ENCODE measurements around the gene ETV1. TPM values are rescaled to one million over a fixed set of nuclear protein-coding genes. Genes with fewer than 3 reads are reported as not detected.

ETV1 gene
- total RNA-seq, 6 donors from 2014 or later = 33.2 to 74.6 (median 50.2) TPM

- ATAC-seq (ENCODE audit: low FRiP score in 2 of 2) (no peak), DNase-seq (no peak)
- 75 to 85% methylated on average over 5 of the region's 5 CpGs for WGBS, 2 donors
- Histone ChIP-seq H3K4me1 (peaks cover 4 to 8% (median 7%) of the 10 kb centered on the region in 4 donors), H3K36me3 (no peaks in the 10 kb centered on the region), H3K4me3 (no peak overlapping the region), H3K27me3 (no peaks in the 10 kb centered on the region), H3K27ac (peak overlapping the region in 2 of 4 donors; percentile 19 to 34), H3K9me3 (no peaks in the 10 kb centered on the region)
- TF ChIP-seq EP300 (IDR thresholded peaks at IDR 0.05) = no peak
- TF ChIP-seq CTCF (IDR thresholded peaks at IDR 0.05) = no peak
- TF ChIP-seq POLR2A (IDR thresholded peaks at IDR 0.05) = no peak
- no peak for TF ChIP-seq POLR2AphosphoS5 (IDR thresholded peaks at IDR 0.05)
Observed at GRCh38 chr7:13848681-13849131, 140.8 kb downstream of the ETV1 start.

- WGBS, 2 donors = 84 to 89% methylated on average over 4 of the region's 4 CpGs
- Histone ChIP-seq H3K4me3 (no peak overlapping the region), H3K4me1 (peaks cover 4 to 8% (median 7%) of the 10 kb centered on the region in 4 donors), H3K9me3 (no peaks in the 10 kb centered on the region), H3K36me3 (no peaks in the 10 kb centered on the region), H3K27ac (no peak overlapping the region), H3K27me3 (no peaks in the 10 kb centered on the region)
- no peak for TF ChIP-seq CTCF (IDR thresholded peaks at IDR 0.05)
- TF ChIP-seq POLR2A (IDR thresholded peaks at IDR 0.05) = no peak
- no peak for TF ChIP-seq POLR2AphosphoS5 (IDR thresholded peaks at IDR 0.05)
- no peak for TF ChIP-seq EP300 (IDR thresholded peaks at IDR 0.05)
- ATAC-seq (ENCODE audit: low FRiP score in 2 of 2) = no peak
- no peak for DNase-seq
Observed at GRCh38 chr7:13846386-13846785, 143.1 kb downstream of the ETV1 start.

GRCh38 chr7:13845601-13846000 is 143.9 kb downstream of the ETV1 start:
- no peaks in the 10 kb centered on the region for H3K36me3 ChIP-seq
- DNase-seq (no peak), ATAC-seq (ENCODE audit: low FRiP score in 2 of 2) (no peak)
- H3K27ac ChIP-seq = no peak overlapping the region
- no peaks in the 10 kb centered on the region for H3K27me3 ChIP-seq
- H3K4me3 ChIP-seq = no peak overlapping the region
- no peak for TF ChIP-seq POLR2A (IDR thresholded peaks at IDR 0.05)
- TF ChIP-seq POLR2AphosphoS5 (IDR thresholded peaks at IDR 0.05) = no peak
- WGBS, 2 donors = 76 to 84% methylated on average over 3 of the region's 3 CpGs
- H3K9me3 ChIP-seq = no peaks in the 10 kb centered on the region
- H3K4me1 ChIP-seq = peaks cover 4 to 8% (median 6%) of the 10 kb centered on the region in 4 donors

GRCh38 chr7:13844954-13845353 is 144.5 kb downstream of the ETV1 start:
- Histone ChIP-seq H3K27ac (no peak overlapping the region), H3K4me1 (peaks cover 0 to 4% (median 1%) of the 10 kb centered on the region in 4 donors), H3K4me3 (no peak overlapping the region), H3K27me3 (no peaks in the 10 kb centered on the region), H3K9me3 (no peaks in the 10 kb centered on the region), H3K36me3 (no peaks in the 10 kb centered on the region)
- no peak for TF ChIP-seq EP300 (IDR thresholded peaks at IDR 0.05)
- TF ChIP-seq CTCF (IDR thresholded peaks at IDR 0.05) = no peak
- TF ChIP-seq POLR2AphosphoS5 (IDR thresholded peaks at IDR 0.05) = no peak
- no peak for TF ChIP-seq POLR2A (IDR thresholded peaks at IDR 0.05)
- WGBS, 2 donors = 83 to 87% methylated on average over 2 of the region's 2 CpGs
- DNase-seq = no peak
- no peak for ATAC-seq (ENCODE audit: low FRiP score in 2 of 2)

GRCh38 chr7:13841284-13841683 is 148.2 kb downstream of the ETV1 start:
- no peaks in the 10 kb centered on the region for H3K27me3 ChIP-seq
- no peak overlapping the region for H3K27ac ChIP-seq
- TF ChIP-seq POLR2AphosphoS5 (IDR thresholded peaks at IDR 0.05) = no peak
- TF ChIP-seq EP300 (IDR thresholded peaks at IDR 0.05) = no peak
- no peak for TF ChIP-seq CTCF (IDR thresholded peaks at IDR 0.05)
- TF ChIP-seq POLR2A (IDR thresholded peaks at IDR 0.05) = no peak
- H3K4me3 ChIP-seq = no peak overlapping the region
- no peak for ATAC-seq (ENCODE audit: low FRiP score in 2 of 2)
- no peaks in the 10 kb centered on the region for H3K9me3 ChIP-seq
- H3K4me1 ChIP-seq = no peaks in the 10 kb centered on the region
- 93 to 95% methylated on average over 2 of the region's 2 CpGs for WGBS, 2 donors
- no peak for DNase-seq
- no peaks in the 10 kb centered on the region for H3K36me3 ChIP-seq

Small RNAs within 50 kb of the gene (small RNA-seq; reads per million reads assigned to genes)
- 0 reads per million in 4 donors for gene RF00019

Data from upper lobe of left lung (tissue), 6 donors.